ENCODE measurements around the gene SRSF1.

The SRSF1 gene

GRCh38 chr17:57984261-57984890 is 22.7 kb downstream of the SRSF1 start:
- POLR2A ChIA-PET: interaction anchor here (0.5 to 2.2 kb wide), 5 partner anchors 23 to 130 kb away, joined by 3 to 11 read pairs (median 4); partner anchors contain the start of gene SRSF1
- H3K4me3 ChIP-seq (ENCODE audit: low read depth, low read length): no peak overlapping the region; the same call in 1 of the 2 replicates
- no peak for DNase-seq (ENCODE audit: low read depth, low spot score)
- CTCF ChIA-PET: interaction anchor here (0.9 to 3.7 kb wide), 10 partner anchors 11 to 132 kb away, joined by 3 to 69 read pairs (median 12); no protein-coding TSS in a partner anchor
- no peak for TF ChIP-seq CTCF (IDR thresholded peaks at IDR 0.05; ENCODE audit: insufficient read depth, low read length, missing control alignments)

GRCh38 chr17:57983446-57983845 is 23.6 kb downstream of the SRSF1 start:
- no peak overlapping the region for H3K4me3 ChIP-seq (ENCODE audit: low read depth, low read length)
- POLR2A ChIA-PET: interaction anchor here (0.9 to 1.0 kb wide), 2 partner anchors 29 to 109 kb away, joined by 3 read pairs; no protein-coding TSS in a partner anchor
- no peak for DNase-seq (ENCODE audit: low read depth, low spot score)
- CTCF ChIA-PET: interaction anchor here (1.1 to 2.1 kb wide), 4 partner anchors 14 to 125 kb away, joined by 4 to 6 read pairs (median 5); no protein-coding TSS in a partner anchor
- TF ChIP-seq CTCF (IDR thresholded peaks at IDR 0.05; ENCODE audit: insufficient read depth, low read length, missing control alignments): no peak

- DNase-seq (ENCODE audit: low read depth, low spot score): no peak
- TF ChIP-seq CTCF (IDR thresholded peaks at IDR 0.05; ENCODE audit: insufficient read depth, low read length, missing control alignments): no peak
- CTCF ChIA-PET: interaction anchor here (1.0 to 3.5 kb wide), 7 partner anchors 15 to 125 kb away, joined by 3 to 13 read pairs (median 5); partner anchors contain the start of gene CUEDC1
- H3K4me3 ChIP-seq (ENCODE audit: low read depth, low read length): no peak overlapping the region
- POLR2A ChIA-PET: interaction anchor here (0.9 kb wide), 1 partner anchor 108 kb away, joined by 3 read pairs; no protein-coding TSS in a partner anchor
Observed at GRCh38 chr17:57982452-57983170, 24.4 kb downstream of the SRSF1 start.

GRCh38 chr17:57980522-57980921 is 26.5 kb downstream of the SRSF1 start:
- no peak for TF ChIP-seq CTCF (IDR thresholded peaks at IDR 0.05; ENCODE audit: insufficient read depth, low read length, missing control alignments)
- POLR2A ChIA-PET: interaction anchor here (1.8 kb wide), 1 partner anchor 106 kb away, joined by 3 read pairs; no protein-coding TSS in a partner anchor
- DNase-seq (ENCODE audit: low read depth, low spot score): no peak
- CTCF ChIA-PET: interaction anchor here (0.5 to 3.5 kb wide), 9 partner anchors 8 to 124 kb away, joined by 3 to 13 read pairs (median 5); partner anchors contain the start of gene CUEDC1
- no peak overlapping the region for H3K4me3 ChIP-seq (ENCODE audit: low read depth, low read length)

- no peak for TF ChIP-seq CTCF (IDR thresholded peaks at IDR 0.05; ENCODE audit: insufficient read depth, low read length, missing control alignments)
- POLR2A ChIA-PET: no interaction called here
- CTCF ChIA-PET: interaction anchor here (1.0 to 3.5 kb wide), 4 partner anchors 20 to 121 kb away, joined by 4 to 13 read pairs (median 6); partner anchors contain the start of gene CUEDC1
Observed at GRCh38 chr17:57979076-57979475, 28.0 kb downstream of the SRSF1 start.

GRCh38 chr17:57976594-57976993 is 30.5 kb downstream of the SRSF1 start:
- POLR2A ChIA-PET: no interaction called here
- no peak for TF ChIP-seq CTCF (IDR thresholded peaks at IDR 0.05; ENCODE audit: insufficient read depth, low read length, missing control alignments)
- DNase-seq (ENCODE audit: low read depth, low spot score): no peak
- CTCF ChIA-PET: interaction anchor here (0.7 to 1.9 kb wide), 7 partner anchors 11 to 118 kb away, joined by 3 to 8 read pairs (median 4); partner anchors contain the start of gene CUEDC1
- H3K4me3 ChIP-seq (ENCODE audit: low read depth, low read length): no peak overlapping the region

More at GRCh38 chr17:57979076-57979475, 28.0 kb downstream of the SRSF1 start:
- no peak overlapping the region for H3K4me3 ChIP-seq (ENCODE audit: low read depth, low read length)
- DNase-seq (ENCODE audit: low read depth, low spot score): no peak

Measured in AG04449 (cell line).